GM12801 (cell line): ENCODE data around the gene MARS1.

ENCODE experiments used
- CTCF ChIP-seq: IDR thresholded peaks from one replicate; pipeline ENCODE4 v1.5.1; 2011; ENCODE audit warnings: control low read depth; ENCODE audit not compliant: insufficient read length; ENCODE audit errors: extremely low read depth

The MARS1 gene

GRCh38 chr12:57550641-57551549, 63.0 kb downstream of the MARS1 start:
- TF ChIP-seq CTCF = no peak

- TF ChIP-seq CTCF = no peak
Measured at GRCh38 chr12:57551637-57552305, 63.9 kb downstream of the MARS1 start.

- TF ChIP-seq CTCF = no peak
Measured at GRCh38 chr12:57552306-57552651, 64.4 kb downstream of the MARS1 start.

- no peak for TF ChIP-seq CTCF
Measured at GRCh38 chr12:57552835-57553313, 65.0 kb downstream of the MARS1 start.

- TF ChIP-seq CTCF = no peak
Measured at GRCh38 chr12:57553343-57554202, 65.7 kb downstream of the MARS1 start.

- TF ChIP-seq CTCF = no peak
Measured at GRCh38 chr12:57554453-57554852, 66.6 kb downstream of the MARS1 start.

GRCh38 chr12:57554897-57555296, 67.0 kb downstream of the MARS1 start:
- no peak for TF ChIP-seq CTCF
